SK-N-SH (cell line): Measurements from ENCODE around the gene ZGPAT. TPM values are rescaled to one million over a fixed set of nuclear protein-coding genes. Genes with fewer than 3 reads are reported as not detected.
A peak's percentile ranks its signal among the peaks of the same experiment; 100 is the strongest.

Experiments
- CTCF ChIA-PET: fragments of 300-600, 350-600 bp; formaldehyde crosslinking; extraction: SDS; loops from one replicate; lab custom pipeline; 2021; lab: Yijun Ruan, JAX
- POLR2A ChIA-PET: fragments of 350-600 bp; sonication (Branson Sonifier 250); formaldehyde crosslinking; extraction: SDS; loops from one replicate; lab custom pipeline; 2020; ENCODE audit warnings: antibody characterized with exemption, inconsistent platforms; lab: Yijun Ruan, JAX
- DNase-seq: peaks from one replicate; pipeline ENCODE4 v3.0.0; 2012
- H2AFZ ChIP-seq: fragments of 200-600 bp; sonication (generic); 2 replicates; pipeline ENCODE4 v1.8.1; 2016; ENCODE audit warnings: antibody characterized with exemption, mild to moderate bottlenecking, low read depth
- H3F3A ChIP-seq: fragments of 200-600 bp; sonication (generic); replicated peaks from 2 replicates; pipeline ENCODE3; 2016; ENCODE audit warnings: antibody characterized with exemption, mild to moderate bottlenecking; ENCODE audit not compliant: insufficient read depth
- H3K27ac ChIP-seq, 2 experiments: fragments of 200-500 bp in 1 of 2; fragments of 200-600 bp in 1 of 2; sonication (Bioruptor generic) in 1 of 2; sonication (generic), shearing (Covaris generic) in 1 of 2; 2 replicates each; pipeline versions ENCODE4 v1.5.1 to v1.6.1; 2014 to 2016; ENCODE audit warnings: low read depth in 2 of 2, inconsistent platforms in 1 of 2, low read length in 1 of 2, mild to moderate bottlenecking in 1 of 2, mixed read lengths in 1 of 2
- H3K27me3 ChIP-seq: fragments of 200-600 bp; sonication (generic), shearing (Covaris generic); 2 replicates; pipeline ENCODE4 v1.6.1; 2016; ENCODE audit warnings: mixed run types; ENCODE audit not compliant: insufficient read depth
- H3K36me3 ChIP-seq, 2 experiments: fragments of 200-500 bp in 1 of 2; fragments of 200-600 bp in 1 of 2; sonication (Bioruptor generic) in 1 of 2; sonication (generic) in 1 of 2; replicated peaks in 1 of 2; 2 replicates each; pipeline versions ENCODE3 to v1.5.1; 2014 to 2016; ENCODE audit warnings: low read length in 1 of 2, mild to moderate bottlenecking in 1 of 2; ENCODE audit not compliant: insufficient read depth in 2 of 2, control insufficient read depth in 1 of 2
- H3K4me1 ChIP-seq, 2 experiments: fragments of 200-500 bp in 1 of 2; fragments of 200-600 bp in 1 of 2; sonication (Bioruptor generic) in 1 of 2; sonication (generic), shearing (Covaris generic) in 1 of 2; 2 replicates each; pipeline versions ENCODE4 v1.5.1 to v1.6.1; 2014 to 2016; ENCODE audit warnings: low read depth in 1 of 2, low read length in 1 of 2, mixed run types in 1 of 2; ENCODE audit not compliant: insufficient read depth in 2 of 2, control insufficient read depth in 1 of 2
- H3K4me2 ChIP-seq: fragments of 200-600 bp; sonication (generic), shearing (Covaris generic); 2 replicates; pipeline ENCODE4 v1.6.1; 2017; ENCODE audit warnings: mixed run types
- H3K4me3 ChIP-seq, 2 experiments: fragments of 200-500 bp in 1 of 2; fragments of 200-600 bp in 1 of 2; sonication (Bioruptor generic) in 1 of 2; sonication (generic), shearing (Covaris generic) in 1 of 2; 2 replicates each; pipeline versions ENCODE4 v1.5.1 to v1.8.1; 2014 to 2016; ENCODE audit warnings: low read depth in 2 of 2, inconsistent platforms in 1 of 2, low read length in 1 of 2, mild to moderate bottlenecking in 1 of 2, mixed read lengths in 1 of 2, moderate library complexity in 1 of 2
- H3K79me2 ChIP-seq: fragments of 200-600 bp; sonication (generic); 2 replicates; pipeline ENCODE4 v1.8.1; 2017; ENCODE audit warnings: mild to moderate bottlenecking; ENCODE audit not compliant: insufficient read depth
- H3K9ac ChIP-seq: fragments of 200-600 bp; sonication (generic); 2 replicates; pipeline ENCODE4 v1.6.1; 2017; ENCODE audit warnings: mixed run types
- H3K9me2 ChIP-seq: fragments of 200-600 bp; sonication (generic); 2 replicates; pipeline ENCODE4 v1.6.1; 2017; ENCODE audit warnings: mixed run types
- H3K9me3 ChIP-seq: fragments of 200-600 bp; sonication (generic); 2 replicates; pipeline ENCODE4 v1.6.1; 2017; ENCODE audit warnings: mixed run types, mild to moderate bottlenecking, moderate library complexity
- H4K20me1 ChIP-seq: fragments of 200-600 bp; sonication (generic); 2 replicates; pipeline ENCODE4 v1.6.1; 2017; ENCODE audit warnings: mild to moderate bottlenecking, mixed run types; ENCODE audit not compliant: insufficient read depth
- CHD2 ChIP-seq: fragments of 150-350 bp; IDR thresholded peaks from 2 replicates; pipeline ENCODE4 v1.6.1; 2018; ENCODE audit warnings: low read length; ENCODE audit not compliant: partially characterized antibody
- ELF1 ChIP-seq: IDR thresholded peaks from 2 replicates; pipeline ENCODE4 v1.4.0; 2012
- EP300 ChIP-seq, 2 experiments: IDR thresholded peaks; 2 replicates each; pipeline versions ENCODE4 v1.4.0 to v1.6.1; 2012; ENCODE audit warnings: borderline replicate concordance in 1 of 2, low read depth in 1 of 2, low read length in 1 of 2
- EZH2phosphoT487 ChIP-seq: fragments of 200-600 bp; sonication (generic); IDR thresholded peaks from 2 replicates; pipeline ENCODE4 v1.6.1; 2017; ENCODE audit warnings: low read depth, mixed run types, mild to moderate bottlenecking, antibody characterized with exemption, moderate library complexity, borderline replicate concordance
- FOSL2 ChIP-seq: IDR thresholded peaks from 2 replicates; pipeline ENCODE4 v1.4.0; 2012; ENCODE audit warnings: low read depth, mild to moderate bottlenecking, moderate library complexity, borderline replicate concordance
- FOXM1 ChIP-seq: IDR thresholded peaks from 2 replicates; pipeline ENCODE4 v1.4.0; 2012; ENCODE audit warnings: low read depth, mild to moderate bottlenecking
- GATA2 ChIP-seq: sonication (generic); formaldehyde crosslinking; IDR thresholded peaks from 2 replicates; pipeline ENCODE4 v1.5.0; 2020; ENCODE audit warnings: mild to moderate bottlenecking, missing genetic modification reagents
- MXI1 ChIP-seq: IDR thresholded peaks from 2 replicates; pipeline ENCODE4 v1.6.1; 2012; ENCODE audit warnings: mild to moderate bottlenecking, low read depth, low read length, improper control_type of control experiment
- NRF1 ChIP-seq: IDR thresholded peaks from 2 replicates; pipeline ENCODE4 v1.6.1; 2012; ENCODE audit warnings: low read depth, mild to moderate bottlenecking, low read length
- POLR2AphosphoS5 ChIP-seq: IDR thresholded peaks from 2 replicates; pipeline ENCODE4 v1.6.1; 2012; ENCODE audit warnings: low read depth, low read length
- RAD21 ChIP-seq: IDR thresholded peaks from 2 replicates; pipeline ENCODE4 v1.6.1; 2012; ENCODE audit warnings: mild to moderate bottlenecking, low read length
- RCOR1 ChIP-seq: fragments of 150-350 bp; IDR thresholded peaks from 2 replicates; pipeline ENCODE4 v1.6.1; 2017; ENCODE audit warnings: antibody characterized with exemption, low read length
- TAF1 ChIP-seq: IDR thresholded peaks from 2 replicates; pipeline ENCODE4 v1.6.1; 2012; ENCODE audit warnings: low read depth, mild to moderate bottlenecking, low read length, moderate library complexity, borderline replicate concordance
- TCF12 ChIP-seq: IDR thresholded peaks from 2 replicates; pipeline ENCODE4 v1.4.0; 2012
- WGBS: methylation state at CpG from one replicate; pipeline ENCODE4 v1.1.6; 2017; ENCODE audit warnings: low lambda C conversion rate; 5-methylcytosine and 5-hydroxymethylcytosine counted together
- polyA plus RNA-seq, 3 experiments: library from polyadenylated mRNA; depleted of rRNA; stranded (reverse); fragments of >200 nt; gene quantifications; 2 replicates each; pipeline ENCODE4 v1.2.3, GENCODE V29; 2012
- TF ChIP-seq, protein P1 (sequence below): IDR thresholded peaks from 2 replicates; pipeline ENCODE4; 2012
- TF ChIP-seq, protein P2 (sequence below): fragments of 150-350 bp; IDR thresholded peaks from 2 replicates; pipeline ENCODE4 v1.6.1; 2017; ENCODE audit warnings: antibody characterized with exemption, low read length, low read depth, borderline replicate concordance
- TF ChIP-seq, protein P3 (sequence below): IDR thresholded peaks from 2 replicates; pipeline ENCODE4 v1.4.0; 2012; ENCODE audit warnings: low read depth
- TF ChIP-seq, protein P4 (sequence below): IDR thresholded peaks from 2 replicates; pipeline ENCODE4 v1.6.1; 2012; ENCODE audit warnings: mild to moderate bottlenecking, low read depth, low read length, moderate library complexity
- TF ChIP-seq, protein P5 (sequence below): IDR thresholded peaks from 2 replicates; pipeline ENCODE4 v1.4.0; 2012; ENCODE audit warnings: low read depth, borderline replicate concordance

ZGPAT gene
- polyA plus RNA-seq, 1 of the 3 experiments (the other 2 are of a cell fraction): 33.7 TPM

DNA sequence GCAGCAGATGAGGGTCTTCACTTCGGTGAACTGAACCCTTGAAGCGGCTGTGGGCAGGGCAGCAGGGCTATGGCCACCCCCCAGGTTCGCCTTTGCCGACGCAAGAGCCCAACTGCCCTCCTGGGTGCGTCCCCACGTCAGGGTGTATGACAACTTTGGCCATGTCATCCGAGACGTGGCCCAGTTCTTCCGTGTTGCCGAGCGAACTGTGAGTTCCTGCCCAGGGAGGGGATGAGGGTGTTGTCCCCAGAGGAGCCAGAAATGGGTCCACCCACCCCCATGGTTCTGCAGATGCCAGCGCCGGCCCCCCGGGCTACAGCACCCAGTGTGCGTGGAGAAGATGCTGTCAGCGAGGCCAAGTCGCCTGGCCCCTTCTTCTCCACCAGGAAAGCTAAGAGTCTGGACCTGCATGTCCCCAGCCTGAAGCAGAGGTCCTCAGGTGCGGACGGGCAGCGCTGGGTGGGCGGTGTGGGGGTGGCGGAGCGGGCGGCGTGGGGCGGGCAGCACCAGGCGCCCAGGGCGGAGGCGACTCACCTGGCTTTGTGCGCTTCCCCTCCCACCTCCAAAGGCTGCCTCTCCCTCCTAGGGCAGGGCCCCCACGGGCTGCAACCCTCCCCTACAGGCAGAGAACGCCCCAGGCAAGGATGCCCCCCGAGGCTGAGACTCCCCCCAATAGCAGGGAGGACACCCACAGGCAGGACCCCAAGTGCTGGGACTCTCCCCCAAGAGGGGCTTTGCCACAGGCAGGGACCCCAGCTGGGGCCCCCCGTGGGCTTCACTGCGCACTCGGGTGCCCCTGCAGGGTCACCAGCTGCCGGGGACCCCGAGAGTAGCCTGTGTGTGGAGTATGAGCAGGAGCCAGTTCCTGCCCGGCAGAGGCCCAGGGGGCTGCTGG lies 17.6 kb upstream of the ZGPAT start:
- H3K9me3 ChIP-seq: no peaks in the 10 kb centered on the region
- H3K36me3 ChIP-seq: peaks cover 0 to 4% of the 10 kb centered on the region in 2 experiments
- H3K4me2 ChIP-seq: no peak overlapping the region
- WGBS: 80% methylated on average over 5 of the region's 40 CpGs
- no peak overlapping the region for H3K9ac ChIP-seq
- H3K9me2 ChIP-seq: no peaks in the 10 kb centered on the region
- CTCF ChIA-PET: no interaction called here
- DNase-seq: no peak
- H3K4me3 ChIP-seq: no peak overlapping the region
- POLR2A ChIA-PET: no interaction called here
- TF ChIP-seq FOXM1 (no peak), ELF1 (no peak)
- no peak overlapping the region for H3K27ac ChIP-seq
- no peak overlapping the region for H2AFZ ChIP-seq
- H3K27me3 ChIP-seq: no peaks in the 10 kb centered on the region
- no peaks in the 10 kb centered on the region for H3F3A ChIP-seq
- no peaks in the 10 kb centered on the region for H3K4me1 ChIP-seq
- H4K20me1 ChIP-seq: no peaks in the 10 kb centered on the region
- H3K79me2 ChIP-seq: no peaks in the 10 kb centered on the region

DNA sequence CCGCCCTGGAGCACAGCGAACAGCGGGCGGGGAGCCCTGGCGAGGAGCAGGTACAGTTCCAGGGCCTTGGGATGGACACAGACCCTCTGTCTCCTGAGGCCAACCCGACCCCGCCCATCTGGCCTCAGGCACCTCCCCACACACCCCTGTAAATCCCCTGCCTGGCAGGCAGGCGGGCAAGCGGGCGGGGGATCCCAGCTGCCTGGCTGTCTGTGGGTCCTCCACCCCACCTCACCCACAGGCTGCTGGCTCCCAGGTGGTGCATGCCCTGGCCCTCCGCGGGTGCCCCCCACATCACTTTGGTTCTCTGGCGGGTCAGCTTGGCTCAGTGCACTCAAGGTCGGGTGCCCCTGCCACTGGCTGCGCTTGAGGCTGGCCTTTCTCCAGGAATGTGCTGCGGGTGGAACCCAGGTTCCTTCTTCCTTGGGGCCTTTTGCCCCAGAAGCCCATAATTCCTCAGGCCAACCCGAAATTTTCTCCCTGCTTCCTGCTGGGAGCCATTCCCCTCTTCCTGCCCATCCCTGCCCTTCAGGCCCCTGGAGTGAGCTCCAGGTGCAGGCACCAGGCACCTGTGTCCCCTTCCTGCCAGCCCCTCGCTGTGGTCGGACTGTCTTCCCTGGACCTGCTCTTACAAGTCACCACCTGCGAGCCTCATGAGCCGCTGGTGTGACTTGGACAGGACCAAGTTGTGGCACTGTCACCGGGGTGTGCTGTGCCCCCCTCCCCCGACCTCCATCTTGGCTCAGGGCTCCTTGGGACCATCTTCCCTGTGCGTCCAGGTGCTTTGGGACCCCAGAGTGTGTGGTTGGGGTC lies 16.7 kb upstream of the ZGPAT start:
- H3K9me2 ChIP-seq: no peaks in the 10 kb centered on the region
- peak; percentile 51 for DNase-seq
- no peak overlapping the region for H3K4me3 ChIP-seq
- H2AFZ ChIP-seq: no peak overlapping the region
- H3K27ac ChIP-seq: no peak overlapping the region
- H3K4me1 ChIP-seq: peaks cover 0 to 2% of the 10 kb centered on the region in 2 experiments; a peak in 1 of 4 replicates
- H3K4me2 ChIP-seq: no peak overlapping the region
- no peaks in the 10 kb centered on the region for H3K9me3 ChIP-seq
- no peaks in the 10 kb centered on the region for H3F3A ChIP-seq
- H3K79me2 ChIP-seq: no peaks in the 10 kb centered on the region
- no peaks in the 10 kb centered on the region for H4K20me1 ChIP-seq
- H3K9ac ChIP-seq: no peak overlapping the region
- WGBS: 89% methylated on average over 8 of the region's 24 CpGs
- H3K27me3 ChIP-seq: no peaks in the 10 kb centered on the region
- POLR2A ChIA-PET: no interaction called here
- CTCF ChIA-PET: no interaction called here
- H3K36me3 ChIP-seq: peaks cover 0 to 9% of the 10 kb centered on the region in 2 experiments
- TF ChIP-seq EZH2phosphoT487: no peak
- TF ChIP-seq CHD2: no peak
- TF ChIP-seq, protein P1, sequence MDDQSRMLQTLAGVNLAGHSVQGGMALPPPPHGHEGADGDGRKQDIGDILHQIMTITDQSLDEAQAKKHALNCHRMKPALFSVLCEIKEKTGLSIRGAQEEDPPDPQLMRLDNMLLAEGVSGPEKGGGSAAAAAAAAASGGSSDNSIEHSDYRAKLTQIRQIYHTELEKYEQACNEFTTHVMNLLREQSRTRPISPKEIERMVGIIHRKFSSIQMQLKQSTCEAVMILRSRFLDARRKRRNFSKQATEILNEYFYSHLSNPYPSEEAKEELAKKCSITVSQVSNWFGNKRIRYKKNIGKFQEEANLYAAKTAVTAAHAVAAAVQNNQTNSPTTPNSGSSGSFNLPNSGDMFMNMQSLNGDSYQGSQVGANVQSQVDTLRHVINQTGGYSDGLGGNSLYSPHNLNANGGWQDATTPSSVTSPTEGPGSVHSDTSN: no peak
- TF ChIP-seq FOXM1: no peak
- TF ChIP-seq TAF1: no peak
- no peak for TF ChIP-seq RCOR1
- no peak for TF ChIP-seq POLR2AphosphoS5
- no peak for TF ChIP-seq FOSL2
- no peak for TF ChIP-seq RAD21
- no peak for TF ChIP-seq GATA2 (CRISPR knock-in tag)
- TF ChIP-seq MXI1: no peak
- TF ChIP-seq, protein P2, sequence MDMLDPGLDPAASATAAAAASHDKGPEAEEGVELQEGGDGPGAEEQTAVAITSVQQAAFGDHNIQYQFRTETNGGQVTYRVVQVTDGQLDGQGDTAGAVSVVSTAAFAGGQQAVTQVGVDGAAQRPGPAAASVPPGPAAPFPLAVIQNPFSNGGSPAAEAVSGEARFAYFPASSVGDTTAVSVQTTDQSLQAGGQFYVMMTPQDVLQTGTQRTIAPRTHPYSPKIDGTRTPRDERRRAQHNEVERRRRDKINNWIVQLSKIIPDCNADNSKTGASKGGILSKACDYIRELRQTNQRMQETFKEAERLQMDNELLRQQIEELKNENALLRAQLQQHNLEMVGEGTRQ: no peak
- no peak for TF ChIP-seq NRF1
- TF ChIP-seq, protein P3, sequence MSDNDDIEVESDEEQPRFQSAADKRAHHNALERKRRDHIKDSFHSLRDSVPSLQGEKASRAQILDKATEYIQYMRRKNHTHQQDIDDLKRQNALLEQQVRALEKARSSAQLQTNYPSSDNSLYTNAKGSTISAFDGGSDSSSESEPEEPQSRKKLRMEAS: no peak
- TF ChIP-seq, protein P4, sequence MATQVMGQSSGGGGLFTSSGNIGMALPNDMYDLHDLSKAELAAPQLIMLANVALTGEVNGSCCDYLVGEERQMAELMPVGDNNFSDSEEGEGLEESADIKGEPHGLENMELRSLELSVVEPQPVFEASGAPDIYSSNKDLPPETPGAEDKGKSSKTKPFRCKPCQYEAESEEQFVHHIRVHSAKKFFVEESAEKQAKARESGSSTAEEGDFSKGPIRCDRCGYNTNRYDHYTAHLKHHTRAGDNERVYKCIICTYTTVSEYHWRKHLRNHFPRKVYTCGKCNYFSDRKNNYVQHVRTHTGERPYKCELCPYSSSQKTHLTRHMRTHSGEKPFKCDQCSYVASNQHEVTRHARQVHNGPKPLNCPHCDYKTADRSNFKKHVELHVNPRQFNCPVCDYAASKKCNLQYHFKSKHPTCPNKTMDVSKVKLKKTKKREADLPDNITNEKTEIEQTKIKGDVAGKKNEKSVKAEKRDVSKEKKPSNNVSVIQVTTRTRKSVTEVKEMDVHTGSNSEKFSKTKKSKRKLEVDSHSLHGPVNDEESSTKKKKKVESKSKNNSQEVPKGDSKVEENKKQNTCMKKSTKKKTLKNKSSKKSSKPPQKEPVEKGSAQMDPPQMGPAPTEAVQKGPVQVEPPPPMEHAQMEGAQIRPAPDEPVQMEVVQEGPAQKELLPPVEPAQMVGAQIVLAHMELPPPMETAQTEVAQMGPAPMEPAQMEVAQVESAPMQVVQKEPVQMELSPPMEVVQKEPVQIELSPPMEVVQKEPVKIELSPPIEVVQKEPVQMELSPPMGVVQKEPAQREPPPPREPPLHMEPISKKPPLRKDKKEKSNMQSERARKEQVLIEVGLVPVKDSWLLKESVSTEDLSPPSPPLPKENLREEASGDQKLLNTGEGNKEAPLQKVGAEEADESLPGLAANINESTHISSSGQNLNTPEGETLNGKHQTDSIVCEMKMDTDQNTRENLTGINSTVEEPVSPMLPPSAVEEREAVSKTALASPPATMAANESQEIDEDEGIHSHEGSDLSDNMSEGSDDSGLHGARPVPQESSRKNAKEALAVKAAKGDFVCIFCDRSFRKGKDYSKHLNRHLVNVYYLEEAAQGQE: no peak
- no peak for TF ChIP-seq EP300 (IDR thresholded peaks at IDR 0.05; ENCODE audit: borderline replicate concordance in 1 of 2, low read depth in 1 of 2, low read length in 1 of 2)
- TF ChIP-seq TCF12: no peak
- TF ChIP-seq, protein P5, sequence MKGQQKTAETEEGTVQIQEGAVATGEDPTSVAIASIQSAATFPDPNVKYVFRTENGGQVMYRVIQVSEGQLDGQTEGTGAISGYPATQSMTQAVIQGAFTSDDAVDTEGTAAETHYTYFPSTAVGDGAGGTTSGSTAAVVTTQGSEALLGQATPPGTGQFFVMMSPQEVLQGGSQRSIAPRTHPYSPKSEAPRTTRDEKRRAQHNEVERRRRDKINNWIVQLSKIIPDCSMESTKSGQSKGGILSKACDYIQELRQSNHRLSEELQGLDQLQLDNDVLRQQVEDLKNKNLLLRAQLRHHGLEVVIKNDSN: no peak
